Parathyroid adenoma (tissue), 2 donors: Measurements from ENCODE around the gene CEP128.

Experiments used
- H2AFZ ChIP-seq: fragments of 300-600 bp; sonication (generic); one replicate; pipeline ENCODE4 v1.7.0; 2017; ENCODE audit warnings: antibody characterized with exemption, mild to moderate bottlenecking
- H3K27ac ChIP-seq: fragments of 300-600 bp; sonication (generic); one replicate; pipeline ENCODE4 v1.7.0; 2017
- H3K27me3 ChIP-seq: fragments of 300-600 bp; sonication (generic); one replicate; pipeline ENCODE4 v1.7.0; 2017; ENCODE audit warnings: low read length; ENCODE audit not compliant: control insufficient read depth, insufficient read depth
- H3K36me3 ChIP-seq: fragments of 300-600 bp; sonication (generic); one replicate; pipeline ENCODE4 v1.7.0; 2017; ENCODE audit warnings: low read length; ENCODE audit not compliant: control insufficient read depth, insufficient read depth
- H3K4me1 ChIP-seq: fragments of 300-600 bp; sonication (generic); one replicate; pipeline ENCODE4 v1.7.0; 2017; ENCODE audit warnings: control low read depth
- H3K4me2 ChIP-seq: fragments of 300-600 bp; sonication (generic); one replicate; pipeline ENCODE4 v1.7.0; 2017; ENCODE audit warnings: low read length
- H3K4me3 ChIP-seq: fragments of 300-600 bp; sonication (generic); one replicate; pipeline ENCODE4 v1.7.0; 2017; ENCODE audit warnings: low read depth, low read length
- H3K79me2 ChIP-seq: fragments of 300-600 bp; sonication (generic); one replicate; pipeline ENCODE4 v1.7.0; 2017; ENCODE audit warnings: control low read depth
- H3K9ac ChIP-seq: fragments of 300-600 bp; sonication (generic); one replicate; pipeline ENCODE4 v1.7.0; 2017; ENCODE audit warnings: mild to moderate bottlenecking
- H3K9me3 ChIP-seq: fragments of 300-600 bp; sonication (generic); one replicate; pipeline ENCODE4 v1.7.0; 2017; ENCODE audit warnings: low read length; ENCODE audit not compliant: control insufficient read depth
- CTCF ChIP-seq: fragments of 300-600 bp; sonication (generic); IDR thresholded peaks from one replicate; pipeline ENCODE4 v1.7.0; 2017; ENCODE audit warnings: antibody characterized with exemption, mild to moderate bottlenecking
- donor health status: primary hyperparathyroidism.

CEP128 gene

GRCh38 chr14:80978403-80978802 lies 36.9 kb upstream of the CEP128 start:
- Histone ChIP-seq H3K27me3 (no peaks in the 10 kb centered on the region), H3K9me3 (no peaks in the 10 kb centered on the region), H2AFZ (no peak overlapping the region), H3K27ac (no peak overlapping the region), H3K36me3 (no peaks in the 10 kb centered on the region), H3K79me2 (no peaks in the 10 kb centered on the region), H3K4me1 (no peaks in the 10 kb centered on the region), H3K4me2 (no peak overlapping the region), H3K9ac (no peak overlapping the region), H3K4me3 (no peak overlapping the region)
- TF ChIP-seq CTCF = no peak

GRCh38 chr14:80977221-80977620 lies 35.7 kb upstream of the CEP128 start:
- Histone ChIP-seq H3K9me3 (no peaks in the 10 kb centered on the region), H3K27me3 (no peaks in the 10 kb centered on the region), H3K9ac (no peak overlapping the region), H3K4me3 (no peak overlapping the region), H2AFZ (no peak overlapping the region), H3K27ac (no peak overlapping the region), H3K4me2 (no peak overlapping the region), H3K36me3 (no peaks in the 10 kb centered on the region), H3K79me2 (no peaks in the 10 kb centered on the region), H3K4me1 (no peaks in the 10 kb centered on the region)
- no peak for TF ChIP-seq CTCF

- Histone ChIP-seq H3K9ac (no peak overlapping the region), H3K9me3 (no peaks in the 10 kb centered on the region), H3K4me2 (no peak overlapping the region), H3K36me3 (no peaks in the 10 kb centered on the region), H2AFZ (no peak overlapping the region), H3K4me1 (no peaks in the 10 kb centered on the region), H3K79me2 (no peaks in the 10 kb centered on the region), H3K4me3 (no peak overlapping the region), H3K27me3 (peaks cover 4% of the 10 kb centered on the region), H3K27ac (no peak overlapping the region)
- no peak for TF ChIP-seq CTCF
Observed at GRCh38 chr14:80974679-80975078, 33.1 kb upstream of the CEP128 start.

- H2AFZ ChIP-seq = no peak overlapping the region
- peaks cover 4% of the 10 kb centered on the region for H3K27me3 ChIP-seq
- no peaks in the 10 kb centered on the region for H3K9me3 ChIP-seq
- no peak for TF ChIP-seq CTCF
- no peaks in the 10 kb centered on the region for H3K4me1 ChIP-seq
- H3K9ac ChIP-seq = no peak overlapping the region
- H3K36me3 ChIP-seq = no peaks in the 10 kb centered on the region
- no peak overlapping the region for H3K4me2 ChIP-seq
- no peak overlapping the region for H3K4me3 ChIP-seq
- H3K27ac ChIP-seq = no peak overlapping the region
- no peaks in the 10 kb centered on the region for H3K79me2 ChIP-seq
Observed at GRCh38 chr14:80973931-80974641, 32.5 kb upstream of the CEP128 start.

- Histone ChIP-seq H2AFZ (no peak overlapping the region), H3K36me3 (no peaks in the 10 kb centered on the region), H3K9me3 (no peaks in the 10 kb centered on the region), H3K4me1 (no peaks in the 10 kb centered on the region), H3K9ac (no peak overlapping the region), H3K4me2 (no peak overlapping the region), H3K27me3 (peaks cover 3% of the 10 kb centered on the region), H3K79me2 (no peaks in the 10 kb centered on the region), H3K27ac (no peak overlapping the region), H3K4me3 (no peak overlapping the region)
- no peak for TF ChIP-seq CTCF
Observed at GRCh38 chr14:80965037-80965436, 23.5 kb upstream of the CEP128 start.
